Measurements from ENCODE around the gene PCED1A. TPM values are rescaled to one million over a fixed set of nuclear protein-coding genes. Genes with fewer than 3 reads are reported as not detected.

The PCED1A gene
- total RNA-seq, 2 donors from 2014 or later = 40.2 to 46.5 TPM

DNA sequence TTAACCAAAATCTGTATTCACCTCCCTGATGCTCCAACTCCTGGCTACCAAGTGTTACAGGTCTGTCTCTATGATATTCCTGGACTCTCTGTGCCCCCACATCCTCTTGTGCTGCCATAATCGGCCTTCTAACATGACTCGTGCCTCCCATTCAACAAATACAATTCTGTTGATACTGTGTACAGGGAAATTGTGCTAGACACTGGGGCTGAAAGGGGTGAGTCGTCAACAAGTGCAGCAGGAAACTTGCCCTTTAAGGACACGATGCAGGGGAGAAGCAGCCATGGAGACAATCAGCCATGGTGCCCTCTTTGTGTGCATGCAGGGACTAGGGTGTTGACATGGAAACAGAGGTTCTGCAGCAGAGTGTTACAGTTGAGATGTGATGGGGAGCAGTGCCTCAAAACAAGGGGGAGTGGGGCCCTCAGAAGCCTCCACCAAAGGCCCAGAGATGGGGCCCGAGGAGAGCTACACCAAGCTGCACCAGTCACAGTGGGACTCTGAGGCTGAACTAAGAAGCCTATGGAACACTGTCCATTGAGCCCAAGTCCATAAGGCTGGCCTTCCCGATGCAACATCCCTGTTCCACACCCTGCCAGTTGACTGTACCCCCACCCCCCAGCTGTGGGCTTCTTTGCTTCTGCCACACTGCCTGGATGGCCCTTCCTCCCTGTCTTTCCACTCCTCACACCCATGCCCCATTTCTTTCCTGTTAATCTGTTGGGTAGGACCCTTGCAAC lies 3.1 kb downstream of the PCED1A start:
- Histone ChIP-seq H3K27me3 (ENCODE audit: control insufficient read depth, insufficient read depth, low read length, poor library complexity, severe bottlenecking) (no peaks in the 10 kb centered on the region), H3K9me3 (ENCODE audit: control insufficient read depth, low read length) (no peaks in the 10 kb centered on the region), H3K27ac (ENCODE audit: low read depth, low read length) (no peak overlapping the region), H3K4me3 (ENCODE audit: low read length) (no peak overlapping the region), H3K4me1 (ENCODE audit: control insufficient read depth, insufficient read depth, low read length) (no peaks in the 10 kb centered on the region), H3K9ac (ENCODE audit: extremely low read depth, low read length, poor library complexity, severe bottlenecking) (no peak overlapping the region), H3K36me3 (ENCODE audit: control insufficient read depth, insufficient read depth, low read length) (peaks cover 5% of the 10 kb centered on the region)
- Mint-ChIP-seq H3K4me3 (no peak overlapping the region), H3K27me3 (ENCODE audit: insufficient read depth) (peaks cover 12% of the 10 kb centered on the region), H3K4me1 (no peaks in the 10 kb centered on the region), H3K9me3 (no peaks in the 10 kb centered on the region), H3K27ac (no peak overlapping the region), H3K36me3 (ENCODE audit: low read depth) (peaks cover 39% of the 10 kb centered on the region)
- 91 to 94% methylated on average over 4 to 6 of the region's 6 CpGs for WGBS, 2 experiments (ENCODE audit: insufficient coverage in 1 of 2, insufficient read length in 1 of 2)
- no peak for DNase-seq
- TF ChIP-seq, protein P1, sequence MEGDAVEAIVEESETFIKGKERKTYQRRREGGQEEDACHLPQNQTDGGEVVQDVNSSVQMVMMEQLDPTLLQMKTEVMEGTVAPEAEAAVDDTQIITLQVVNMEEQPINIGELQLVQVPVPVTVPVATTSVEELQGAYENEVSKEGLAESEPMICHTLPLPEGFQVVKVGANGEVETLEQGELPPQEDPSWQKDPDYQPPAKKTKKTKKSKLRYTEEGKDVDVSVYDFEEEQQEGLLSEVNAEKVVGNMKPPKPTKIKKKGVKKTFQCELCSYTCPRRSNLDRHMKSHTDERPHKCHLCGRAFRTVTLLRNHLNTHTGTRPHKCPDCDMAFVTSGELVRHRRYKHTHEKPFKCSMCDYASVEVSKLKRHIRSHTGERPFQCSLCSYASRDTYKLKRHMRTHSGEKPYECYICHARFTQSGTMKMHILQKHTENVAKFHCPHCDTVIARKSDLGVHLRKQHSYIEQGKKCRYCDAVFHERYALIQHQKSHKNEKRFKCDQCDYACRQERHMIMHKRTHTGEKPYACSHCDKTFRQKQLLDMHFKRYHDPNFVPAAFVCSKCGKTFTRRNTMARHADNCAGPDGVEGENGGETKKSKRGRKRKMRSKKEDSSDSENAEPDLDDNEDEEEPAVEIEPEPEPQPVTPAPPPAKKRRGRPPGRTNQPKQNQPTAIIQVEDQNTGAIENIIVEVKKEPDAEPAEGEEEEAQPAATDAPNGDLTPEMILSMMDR (conservative IDR thresholded peaks at IDR 0.05) = no peak

DNA sequence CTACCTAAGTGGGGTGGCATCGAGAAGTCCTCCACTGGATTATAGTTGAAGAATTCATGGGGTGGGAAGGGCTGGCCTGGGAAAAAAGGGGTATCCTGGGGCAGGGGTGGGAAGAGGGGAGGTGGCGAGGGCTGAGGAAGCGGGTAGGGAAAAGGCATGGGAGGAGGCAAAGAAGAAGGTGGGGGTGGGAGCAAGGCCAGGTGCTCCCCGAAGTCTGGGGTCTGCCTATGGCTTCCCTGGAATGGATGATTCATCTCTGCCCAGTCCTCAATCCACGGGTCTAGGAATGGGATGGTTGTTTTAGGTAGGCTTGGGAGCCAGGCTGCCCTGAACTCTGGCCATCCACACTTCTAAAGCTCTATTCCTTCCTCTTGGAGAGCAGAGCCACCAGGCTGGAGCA lies 4.4 kb downstream of the PCED1A start:
- Histone ChIP-seq H3K36me3 (ENCODE audit: control insufficient read depth, insufficient read depth, low read length) (peaks cover 5% of the 10 kb centered on the region), H3K9ac (ENCODE audit: extremely low read depth, low read length, poor library complexity, severe bottlenecking) (no peak overlapping the region), H3K9me3 (ENCODE audit: control insufficient read depth, low read length) (no peaks in the 10 kb centered on the region), H3K27me3 (ENCODE audit: control insufficient read depth, insufficient read depth, low read length, poor library complexity, severe bottlenecking) (no peaks in the 10 kb centered on the region), H3K4me3 (ENCODE audit: low read length) (no peak overlapping the region), H3K4me1 (ENCODE audit: control insufficient read depth, insufficient read depth, low read length) (no peaks in the 10 kb centered on the region), H3K27ac (ENCODE audit: low read depth, low read length) (no peak overlapping the region)
- H3K27me3 Mint-ChIP-seq (ENCODE audit: insufficient read depth) = peaks cover 12% of the 10 kb centered on the region
- no peak overlapping the region for H3K4me3 Mint-ChIP-seq
- TF ChIP-seq, protein P1 (conservative IDR thresholded peaks at IDR 0.05) = no peak
- WGBS, 2 experiments (ENCODE audit: insufficient coverage in 1 of 2, insufficient read length in 1 of 2) = 80 to 90% methylated on average over 2 to 5 of the region's 5 CpGs
- no peaks in the 10 kb centered on the region for H3K4me1 Mint-ChIP-seq
- DNase-seq = no peak
- H3K9me3 Mint-ChIP-seq = no peaks in the 10 kb centered on the region
- no peak overlapping the region for H3K27ac Mint-ChIP-seq
- H3K36me3 Mint-ChIP-seq (ENCODE audit: low read depth) = peaks cover 39% of the 10 kb centered on the region

DNA sequence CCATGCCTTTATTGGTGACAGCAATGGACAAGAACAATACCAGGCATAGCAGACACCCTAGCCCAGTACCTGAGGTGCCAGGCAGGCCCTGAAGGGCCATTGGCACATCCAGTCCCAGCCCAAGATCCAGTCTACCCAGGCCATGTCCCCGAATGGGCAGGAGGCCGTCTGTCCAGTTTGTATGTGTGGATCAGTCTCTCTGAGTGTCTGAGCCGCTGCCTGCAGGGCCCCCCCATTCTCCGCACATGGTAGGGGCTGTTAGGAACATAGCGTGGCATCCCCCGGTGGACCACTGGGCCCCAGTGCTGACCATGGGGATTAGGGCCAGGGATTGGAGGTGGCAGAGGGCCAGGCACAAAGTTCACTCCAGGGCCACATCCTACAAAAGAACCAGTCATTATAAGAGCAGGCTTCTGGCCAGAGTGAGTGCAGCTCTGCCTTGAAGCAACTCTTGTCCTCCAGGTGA lies 5.1 kb downstream of the PCED1A start:
- TF ChIP-seq, protein P1 (conservative IDR thresholded peaks at IDR 0.05) = no peak
- Mint-ChIP-seq H3K4me3 (no peak overlapping the region), H3K36me3 (ENCODE audit: low read depth) (peaks cover 39% of the 10 kb centered on the region), H3K9me3 (no peaks in the 10 kb centered on the region), H3K27me3 (ENCODE audit: insufficient read depth) (peaks cover 11% of the 10 kb centered on the region), H3K27ac (no peak overlapping the region), H3K4me1 (no peaks in the 10 kb centered on the region)
- Histone ChIP-seq H3K27me3 (ENCODE audit: control insufficient read depth, insufficient read depth, low read length, poor library complexity, severe bottlenecking) (no peaks in the 10 kb centered on the region), H3K36me3 (ENCODE audit: control insufficient read depth, insufficient read depth, low read length) (peaks cover 5% of the 10 kb centered on the region), H3K4me1 (ENCODE audit: control insufficient read depth, insufficient read depth, low read length) (no peaks in the 10 kb centered on the region), H3K27ac (ENCODE audit: low read depth, low read length) (no peak overlapping the region), H3K9ac (ENCODE audit: extremely low read depth, low read length, poor library complexity, severe bottlenecking) (no peak overlapping the region), H3K9me3 (ENCODE audit: control insufficient read depth, low read length) (no peaks in the 10 kb centered on the region), H3K4me3 (ENCODE audit: low read length) (no peak overlapping the region)
- 88 to 97% methylated on average over 4 to 6 of the region's 6 CpGs for WGBS, 2 experiments (ENCODE audit: insufficient coverage in 1 of 2, insufficient read length in 1 of 2)
- no peak for DNase-seq

Measured in endodermal cell (in vitro differentiated cells).